GM21447 (cell line): Measurements from ENCODE around the gene GRAMD2B.
"Not testable (repeated sequence)": the region's sequence is repeated elsewhere in the genome, so short reads cannot be mapped to it uniquely, and the experiment has no call there.

Source experiments
- ATAC-seq: cut with Tn5 transposase; IDR thresholded peaks from one replicate; pipeline ENCODE4 v1.9.1; 2021; ENCODE audit not compliant: unreplicated experiment

The GRAMD2B gene

GRCh38 chr5:126422994-126423788 is at the start of gene GRAMD2B:
TSS of gene GRAMD2B (plus strand) at chr5:126423409. CDS start at chr5:126423607, 198 bp downstream.
- ATAC-seq = peak; percentile 87

DNA sequence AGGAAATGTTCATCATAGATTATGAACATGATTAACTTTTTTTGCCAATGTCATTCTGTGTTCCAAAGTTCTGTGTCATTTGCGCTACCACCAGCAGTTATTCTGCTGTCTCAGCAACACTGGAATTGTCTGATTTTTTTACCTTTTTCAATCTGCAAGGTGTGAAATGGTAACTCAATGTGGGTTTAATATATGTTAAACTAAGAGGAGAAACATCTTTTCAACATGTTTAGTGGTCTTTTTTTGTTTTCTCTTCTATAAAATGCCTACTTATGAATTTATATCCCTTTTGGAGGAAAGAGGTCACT is 49.1 kb upstream of the GRAMD2B start:
- ATAC-seq = no peak

DNA sequence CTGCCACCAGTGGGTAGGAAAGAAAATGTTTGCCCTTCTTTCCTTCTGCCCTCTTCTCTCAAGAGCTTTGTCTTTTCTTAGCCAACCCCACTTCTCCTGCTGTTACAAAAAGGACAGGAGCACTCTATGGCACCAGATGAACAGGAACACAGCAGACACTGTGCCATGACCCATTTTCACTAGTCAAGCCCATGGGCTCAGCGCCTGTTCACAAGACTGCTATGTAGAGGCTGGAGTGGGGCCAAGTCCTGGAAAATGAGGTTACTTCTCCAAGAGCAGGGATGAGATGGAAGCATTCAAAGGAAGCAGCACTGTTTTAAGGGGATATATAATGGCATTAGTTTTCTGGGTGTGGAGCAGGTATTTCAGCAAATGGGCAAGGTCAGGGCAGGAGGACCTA is 46.8 kb upstream of the GRAMD2B start:
- no peak for ATAC-seq

DNA sequence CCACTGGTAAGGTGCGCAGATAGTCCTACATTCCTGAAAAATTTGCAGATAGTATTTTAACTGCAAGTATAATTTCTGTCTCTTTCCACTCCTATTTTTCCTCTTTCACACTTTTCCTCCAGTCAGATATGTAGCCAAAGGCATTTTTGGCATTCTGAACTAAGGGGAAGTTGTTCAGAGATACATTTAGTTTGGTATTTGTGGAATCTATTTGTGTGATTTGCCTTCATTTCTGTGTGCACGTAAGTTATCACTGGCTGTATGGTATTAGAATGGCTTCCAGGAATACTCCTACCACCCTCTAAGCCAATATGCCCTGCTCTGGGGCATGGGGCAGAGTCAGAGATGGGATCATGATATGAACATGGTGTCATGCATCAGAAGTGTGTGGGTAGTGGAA is 45.8 kb upstream of the GRAMD2B start:
- no peak for ATAC-seq

DNA sequence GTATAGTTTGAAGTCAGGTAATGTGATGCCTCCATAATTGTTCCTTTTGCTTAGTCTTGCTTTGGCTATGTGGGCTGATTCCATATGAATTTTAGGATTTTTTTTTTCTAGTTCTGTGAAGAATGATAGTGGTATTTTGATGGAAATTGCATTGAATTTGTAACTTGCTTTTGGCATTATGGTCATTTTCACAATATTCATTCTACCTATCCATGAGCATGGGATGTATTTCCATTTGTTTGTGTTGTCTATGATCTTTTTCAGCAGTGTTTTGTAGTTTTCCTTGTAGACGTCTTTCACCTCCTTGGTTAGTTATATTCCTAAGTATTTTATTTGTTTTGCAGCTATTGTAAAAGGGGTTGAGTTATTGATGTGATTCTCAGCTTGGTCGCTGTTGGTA is 42.9 kb upstream of the GRAMD2B start:
- ATAC-seq = not testable (repeated sequence)

- ATAC-seq = no peak
These were observed 40.0 kb upstream of the GRAMD2B start for GRCh38 chr5:126383246-126383645.

DNA sequence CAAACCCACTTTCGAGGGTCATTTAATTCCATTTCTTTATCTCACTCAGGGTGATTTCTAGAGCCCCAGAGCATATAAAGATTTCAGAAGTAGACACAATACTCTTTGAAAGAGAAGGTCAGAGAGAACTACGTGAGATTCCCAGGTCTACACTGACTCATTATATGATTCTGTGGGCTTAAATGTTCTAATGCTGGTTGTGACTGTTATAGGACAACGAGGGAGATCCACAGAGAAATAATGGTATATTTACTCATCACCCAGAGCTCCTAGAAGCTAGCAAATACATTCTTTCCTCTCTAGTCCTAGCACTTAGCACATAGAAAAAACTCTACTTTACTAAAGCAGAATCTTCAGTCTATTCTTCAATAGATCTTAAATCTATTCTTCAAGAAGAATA is 39.4 kb upstream of the GRAMD2B start:
- ATAC-seq = no peak

GRCh38 chr5:126384985-126385384 is 38.2 kb upstream of the GRAMD2B start:
- ATAC-seq = no peak

- no peak for ATAC-seq
These were observed 37.4 kb upstream of the GRAMD2B start for GRCh38 chr5:126385524-126386502.

DNA sequence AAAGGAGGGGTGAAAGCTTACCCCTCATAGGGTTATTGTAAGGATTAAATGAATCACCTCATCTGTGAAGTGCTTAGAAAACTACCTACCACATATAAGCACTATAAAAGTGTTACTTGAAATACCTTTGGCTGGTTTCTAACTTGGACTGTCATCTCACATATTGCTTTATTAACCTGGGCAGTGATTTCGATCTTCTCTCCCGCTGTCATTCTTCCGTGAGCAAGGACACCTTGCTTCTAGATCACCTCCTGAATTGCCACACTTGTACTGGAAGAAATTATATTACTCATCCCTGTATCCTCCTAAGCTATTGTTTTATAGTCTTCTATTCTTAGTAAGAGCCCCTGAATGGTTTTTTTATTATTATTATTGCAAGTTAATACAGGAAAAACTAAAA is 34.0 kb upstream of the GRAMD2B start:
- ATAC-seq = no peak

DNA sequence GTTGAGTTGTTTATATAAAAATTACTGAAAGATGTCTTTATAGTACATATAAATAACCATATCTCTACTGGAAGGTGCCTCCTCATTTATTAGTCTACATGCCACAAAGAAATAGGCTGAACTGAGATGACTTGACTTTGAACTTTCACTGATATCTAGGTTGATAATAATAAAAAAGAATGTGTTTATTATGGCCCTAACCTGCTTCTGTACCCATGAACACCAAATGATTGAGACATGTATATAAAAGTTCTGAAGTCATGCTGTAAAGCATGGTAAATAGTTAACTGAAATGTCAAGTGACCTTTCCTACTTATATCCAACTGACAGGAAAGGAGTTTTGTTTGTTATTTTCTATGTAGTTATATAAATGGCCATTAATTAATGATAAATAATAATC is 33.2 kb upstream of the GRAMD2B start:
- no peak for ATAC-seq

GRCh38 chr5:126391386-126391785 is 31.8 kb upstream of the GRAMD2B start:
- no peak for ATAC-seq

- ATAC-seq = no peak
These were observed 28.9 kb upstream of the GRAMD2B start for GRCh38 chr5:126394211-126394788.

- ATAC-seq = no peak
These were observed 28.0 kb upstream of the GRAMD2B start for GRCh38 chr5:126395198-126395597.

DNA sequence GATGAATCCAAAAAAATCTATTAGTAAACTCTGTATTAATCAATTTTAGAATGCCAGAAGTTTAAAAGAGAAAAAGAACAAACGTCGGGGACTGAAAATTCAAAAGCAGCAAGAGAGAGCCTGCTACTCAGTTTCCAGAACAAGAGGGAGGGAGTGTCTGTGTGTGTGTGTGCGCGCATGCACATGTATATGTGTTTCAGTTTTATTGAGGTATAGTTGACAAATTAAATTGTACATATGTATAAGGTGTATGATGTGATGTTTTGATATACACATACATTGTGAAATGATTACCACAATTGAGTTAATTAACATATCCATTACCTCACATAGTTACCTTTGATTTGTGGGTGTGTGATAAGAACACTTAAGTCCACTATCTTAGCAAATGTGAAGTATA is 27.6 kb upstream of the GRAMD2B start:
- ATAC-seq = no peak

DNA sequence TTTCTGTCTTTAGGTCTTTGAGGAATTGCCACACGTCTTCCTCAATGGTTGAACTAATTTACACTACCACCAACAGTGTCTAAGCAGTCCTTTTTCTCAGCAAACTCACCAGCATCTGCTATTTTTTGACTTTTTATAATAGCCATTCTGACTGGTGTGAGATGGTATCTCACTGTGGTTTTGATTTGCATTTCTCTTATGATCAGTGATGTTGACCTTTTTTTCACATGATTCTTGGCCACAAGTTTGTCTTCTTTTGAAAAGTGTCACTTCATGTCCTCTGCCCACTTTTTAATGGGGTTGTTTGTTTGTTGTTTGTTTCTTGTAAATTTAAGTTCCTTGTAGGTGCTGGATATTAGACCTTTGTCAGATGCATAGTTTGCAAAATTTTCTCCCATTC is 26.5 kb upstream of the GRAMD2B start:
- not testable (repeated sequence) for ATAC-seq

- no peak for ATAC-seq
These were observed 24.4 kb upstream of the GRAMD2B start for GRCh38 chr5:126398791-126399190.

DNA sequence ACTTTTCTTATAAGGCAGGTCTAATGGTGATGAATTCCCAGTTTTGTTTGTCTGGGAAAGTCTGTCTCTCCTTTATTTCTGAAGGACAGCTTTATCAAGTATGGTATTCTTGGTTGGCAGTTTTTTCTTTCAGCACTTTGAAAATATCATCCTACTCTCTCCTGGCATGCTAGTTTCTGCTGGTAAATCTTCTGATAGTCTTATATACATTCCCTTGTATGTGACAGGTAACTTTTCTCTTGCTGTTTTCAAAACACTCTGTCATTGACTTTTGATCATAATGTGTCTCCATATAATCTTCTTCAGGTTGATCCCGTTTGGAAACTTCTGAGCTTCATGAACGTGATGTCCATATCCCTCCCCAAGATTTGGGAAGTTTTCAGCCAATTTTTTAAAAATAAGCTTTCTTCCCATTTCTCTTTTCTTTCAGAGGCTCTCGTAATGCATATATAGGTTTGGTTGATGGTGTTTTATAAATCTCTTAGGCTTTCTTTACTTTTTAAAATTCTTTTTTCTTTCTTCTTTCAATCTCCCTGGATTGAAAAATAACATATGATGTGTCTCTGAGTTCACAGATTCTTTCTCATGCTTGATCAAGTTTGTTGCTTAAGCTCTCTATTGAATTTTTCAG is 22.5 kb upstream of the GRAMD2B start:
- no peak for ATAC-seq

DNA sequence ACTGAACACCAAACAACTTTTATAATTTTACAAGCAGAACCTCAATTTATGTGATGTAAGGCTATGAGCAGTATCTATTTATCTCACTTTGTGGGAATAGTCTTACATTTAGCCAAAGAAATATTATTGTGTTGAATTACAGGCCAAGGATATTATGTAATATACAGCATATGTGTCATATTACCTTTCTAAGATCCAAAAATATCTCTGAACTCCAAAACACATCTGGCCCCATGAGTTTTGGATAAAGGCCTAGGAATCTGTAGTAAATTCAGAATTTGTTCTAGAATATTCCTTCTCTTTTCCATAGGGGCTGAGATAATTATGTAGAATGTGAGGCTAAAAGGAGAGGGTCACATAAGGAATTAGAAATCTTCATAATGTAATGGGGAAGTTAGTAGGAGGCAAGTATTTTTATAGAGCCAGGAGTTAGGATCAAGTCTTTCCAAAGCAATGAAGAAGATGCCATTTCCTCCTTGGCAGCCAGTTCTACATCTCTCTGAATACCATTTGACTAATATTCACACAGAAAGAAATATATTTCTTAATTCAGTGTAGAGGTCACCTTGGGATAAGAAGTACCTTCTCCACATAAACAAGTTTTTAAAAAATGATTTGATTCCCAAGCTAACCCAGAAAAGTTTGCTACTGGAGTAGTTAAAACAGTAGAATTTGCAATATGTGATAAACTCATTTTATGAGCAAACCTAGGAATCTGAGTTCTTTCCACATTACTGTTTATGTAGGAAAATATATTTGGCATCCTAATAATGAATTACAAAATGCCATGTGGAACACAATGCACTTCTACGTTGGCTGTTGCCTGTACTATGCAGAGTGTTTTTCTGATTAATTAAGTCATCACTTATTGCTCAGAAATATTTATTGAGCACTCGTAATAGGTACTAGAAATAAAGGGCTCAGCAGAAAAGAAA is 20.3 kb upstream of the GRAMD2B start:
- ATAC-seq = no peak

GRCh38 chr5:126403876-126404275 is 19.3 kb upstream of the GRAMD2B start:
- no peak for ATAC-seq
